Adrenal gland (tissue), 12 donors: ENCODE measurements around the gene ACE. TPM values are rescaled to one million over a fixed set of nuclear protein-coding genes. Genes with fewer than 3 reads are reported as not detected.

Experiments
- DNase-seq, 7 donors: peaks; one replicate each; pipeline ENCODE4 v3.0.0-alpha.2; 2019 to 2020
- H3K27ac ChIP-seq, 5 donors: fragments of 200-600 bp; sonication (generic) in 4 of 5; 1 replicate in 3 of 5; 2 replicates in 2 of 5; pipeline versions ENCODE4 v1.5.1 to v1.8.0; 2016 to 2020; ENCODE audit warnings: mild to moderate bottlenecking in 1 of 5
- H3K27me3 ChIP-seq: fragments of 200-600 bp; 2 replicates; pipeline ENCODE4 v1.8.0; 2021
- H3K36me3 ChIP-seq, 2 donors: fragments of 200-600 bp; replicated peaks in 1 of 2; 1 replicate in 1 of 2; 2 replicates in 1 of 2; pipeline versions ENCODE4 v1.5.1 to v1.8.0; 2018 to 2022
- H3K4me1 ChIP-seq, 2 donors: fragments of 200-600 bp; replicated peaks in 1 of 2; 1 replicate in 1 of 2; 2 replicates in 1 of 2; pipeline versions ENCODE4 v1.5.1 to v1.8.0; 2018 to 2021
- H3K4me3 ChIP-seq, 4 donors: fragments of 200-600 bp; sonication (generic) in 3 of 4; one replicate each; pipeline ENCODE4 v1.5.1; 2016 to 2018
- H3K9me3 ChIP-seq, 3 donors: fragments of 200-600 bp; sonication (generic) in 1 of 3; replicated peaks in 1 of 3; 1 replicate in 2 of 3; 2 replicates in 1 of 3; pipeline versions ENCODE4 v1.5.1 to v1.8.0; 2016 to 2021
- CTCF ChIP-seq, 6 experiments: fragments of 450-650 bp in 4 of 6; fragments of 200-600 bp in 2 of 6; sonication (generic) in 1 of 6; IDR thresholded peaks; 1 replicate in 5 of 6; 2 replicates in 1 of 6; pipeline versions ENCODE4 v1.5.1 to v1.8.0; 2016 to 2021; ENCODE audit warnings: antibody characterized with exemption in 6 of 6, mild to moderate bottlenecking in 2 of 6, moderate library complexity in 1 of 6
- POLR2A ChIP-seq, 2 donors: fragments of 450-650 bp; IDR thresholded peaks; one replicate each; pipeline ENCODE4 v1.6.1; 2017; ENCODE audit warnings: antibody characterized with exemption in 2 of 2, mild to moderate bottlenecking in 2 of 2, moderate library complexity in 1 of 2
- WGBS, 4 donors: extraction: QIAGEN DNeasy Blood & Tissue Kit in 2 of 4; methylation state at CpG; one replicate each; pipeline versions ENCODE4 v1.1.5 to v1.1.7; 2013 to 2017; 5-methylcytosine and 5-hydroxymethylcytosine counted together
- intact Hi-C, 2 donors: fragments of 100-400 bp; cut with DNase I; formaldehyde crosslinking; loops; one replicate each; pipeline versions ENCODE4 v1.14.1 to v1.15.0; 2022 to 2023
- polyA plus RNA-seq, 3 donors: library from polyadenylated mRNA; stranded (reverse); fragments of 200-250 nt in 2 of 3; fragments of 350-450 nt in 1 of 3; fragmentation: Illumina TruSeq in 1 of 3; extraction: RNeasy Lipid Tissue Mini Kit (QIAGEN cat#74804) in 1 of 3; gene quantifications; one replicate each; pipeline ENCODE4 v1.2.3, GENCODE V29; 2013 to 2014
- total RNA-seq, 9 donors: library from RNA; depleted of rRNA in 4 of 9; stranded (reverse); fragments of >200 nt in 4 of 9; fragments of 120-200 nt in 1 of 9; fragmentation: NEBNext Ultra II Directional in 1 of 9; extraction: Animal tissue kit (Norgen Biotek cat#: 25700) in 1 of 9; gene quantifications; one replicate each; pipeline versions ENCODE4 v1.1.0 to v1.2.4, GENCODE V29; 2013 to 2023
- donor health status: healthy with polysubstance abuse.
- donor health status: Bipolar disorder and iron deficiency.
- donor health status: DM: yes; HTN: yes; CAD: no.
- donor health status: DM: no; HTN: no; CAD: no.
- donor health status: DM: no; HTN: no; CAD: no.
- donor health status: DM: yes; HTN: yes; CAD: no.

The ACE gene
- total and polyA plus RNA-seq, 12 donors, result 0.55 to 49.7 (median 12.2) TPM

GRCh38 chr17:63438092-63439051 lies 38.5 kb upstream of the ACE start:
- no peak for DNase-seq
- Histone ChIP-seq H3K9me3 (no peaks in the 10 kb centered on the region), H3K36me3 (no peaks in the 10 kb centered on the region), H3K4me1 (peaks cover 29 to 43% of the 10 kb centered on the region in 2 donors), H3K27me3 (no peaks in the 10 kb centered on the region), H3K27ac (peak overlapping the region in 1 of 5 donors; percentile 59), H3K4me3 (no peak overlapping the region)
- intact Hi-C loops, result no loop called here
- TF ChIP-seq CTCF (IDR thresholded peaks at IDR 0.05) (no peak), POLR2A (IDR thresholded peaks at IDR 0.05) (no peak)
- WGBS, 4 donors, result 64 to 78% (median 67%) methylated on average over 21 to 46 of the region's 46 CpGs

- H3K36me3 ChIP-seq, result no peaks in the 10 kb centered on the region
- no peak for DNase-seq
- intact Hi-C loops, result no loop called here
- no peaks in the 10 kb centered on the region for H3K9me3 ChIP-seq
- WGBS, 4 donors, result 51 to 75% (median 61%) methylated on average over 8 of the region's 8 CpGs
- no peak overlapping the region for H3K4me3 ChIP-seq
- TF ChIP-seq CTCF (IDR thresholded peaks at IDR 0.05), result no peak
- TF ChIP-seq POLR2A (IDR thresholded peaks at IDR 0.05), result no peak
- H3K27me3 ChIP-seq, result no peaks in the 10 kb centered on the region
- peak overlapping the region in 2 of 5 donors; percentile 59 to 66 for H3K27ac ChIP-seq
- peaks cover 26 to 33% of the 10 kb centered on the region in 2 donors for H3K4me1 ChIP-seq
Observed at GRCh38 chr17:63439687-63440086, 37.2 kb upstream of the ACE start.

GRCh38 chr17:63440127-63440769 lies 36.6 kb upstream of the ACE start:
- intact Hi-C loops, result no loop called here
- no peak overlapping the region for H3K4me3 ChIP-seq
- peak overlapping the region in 2 of 5 donors; percentile 59 to 66 for H3K27ac ChIP-seq
- WGBS, 4 donors, result 76 to 83% (median 79%) methylated on average over 19 to 22 of the region's 22 CpGs
- H3K9me3 ChIP-seq, result no peaks in the 10 kb centered on the region
- peak in 1 of 7 donors; percentile 74 for DNase-seq
- TF ChIP-seq POLR2A (IDR thresholded peaks at IDR 0.05) (no peak), CTCF (IDR thresholded peaks at IDR 0.05) (no peak)
- H3K4me1 ChIP-seq, result peaks cover 24 to 33% of the 10 kb centered on the region in 2 donors
- no peaks in the 10 kb centered on the region for H3K36me3 ChIP-seq
- H3K27me3 ChIP-seq, result no peaks in the 10 kb centered on the region

- Histone ChIP-seq H3K4me1 (peaks cover 23 to 30% of the 10 kb centered on the region in 2 donors), H3K36me3 (no peaks in the 10 kb centered on the region), H3K27me3 (no peaks in the 10 kb centered on the region), H3K27ac (peak overlapping the region in 1 of 5 donors; percentile 59), H3K9me3 (no peaks in the 10 kb centered on the region), H3K4me3 (no peak overlapping the region)
- DNase-seq, result peak in 1 of 7 donors; percentile 67
- 84 to 85% (median 84%) methylated on average over 5 to 16 of the region's 16 CpGs for WGBS, 4 donors
- intact Hi-C loops, result no loop called here
- no peak for TF ChIP-seq POLR2A (IDR thresholded peaks at IDR 0.05)
- no peak for TF ChIP-seq CTCF (IDR thresholded peaks at IDR 0.05)
Observed at GRCh38 chr17:63440770-63441335, 36.0 kb upstream of the ACE start.
